Measurements from ENCODE around the gene HOXD12.

HOXD12 gene, protein sequence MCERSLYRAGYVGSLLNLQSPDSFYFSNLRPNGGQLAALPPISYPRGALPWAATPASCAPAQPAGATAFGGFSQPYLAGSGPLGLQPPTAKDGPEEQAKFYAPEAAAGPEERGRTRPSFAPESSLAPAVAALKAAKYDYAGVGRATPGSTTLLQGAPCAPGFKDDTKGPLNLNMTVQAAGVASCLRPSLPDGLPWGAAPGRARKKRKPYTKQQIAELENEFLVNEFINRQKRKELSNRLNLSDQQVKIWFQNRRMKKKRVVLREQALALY

DNA sequence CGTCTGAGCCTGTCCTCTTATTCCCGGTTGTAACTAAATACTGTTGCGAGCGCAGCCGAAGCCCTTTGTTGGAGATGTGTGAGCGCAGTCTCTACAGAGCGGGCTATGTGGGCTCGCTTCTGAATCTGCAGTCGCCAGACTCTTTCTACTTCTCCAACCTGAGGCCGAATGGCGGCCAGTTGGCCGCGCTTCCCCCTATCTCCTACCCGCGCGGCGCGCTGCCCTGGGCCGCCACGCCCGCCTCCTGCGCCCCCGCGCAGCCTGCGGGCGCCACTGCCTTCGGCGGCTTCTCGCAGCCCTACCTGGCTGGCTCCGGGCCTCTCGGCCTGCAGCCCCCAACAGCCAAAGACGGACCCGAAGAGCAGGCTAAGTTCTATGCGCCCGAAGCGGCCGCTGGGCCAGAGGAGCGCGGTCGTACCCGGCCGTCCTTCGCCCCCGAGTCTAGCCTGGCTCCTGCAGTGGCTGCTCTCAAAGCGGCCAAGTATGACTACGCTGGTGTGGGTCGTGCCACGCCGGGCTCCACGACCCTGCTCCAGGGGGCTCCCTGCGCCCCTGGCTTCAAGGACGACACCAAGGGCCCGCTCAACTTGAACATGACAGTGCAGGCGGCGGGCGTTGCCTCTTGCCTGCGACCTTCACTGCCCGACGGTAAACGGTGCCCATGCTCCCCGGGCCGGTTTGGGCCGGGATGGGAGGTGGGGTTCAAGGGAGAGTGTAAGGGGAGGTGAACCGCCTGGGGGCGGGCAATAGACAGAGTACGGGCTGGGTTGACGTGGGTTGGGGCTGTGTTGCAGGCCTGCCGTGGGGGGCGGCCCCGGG, at the start of gene HOXD12:
TSS of gene HOXD12 (plus strand) at position 68 of the 819 bp plus-strand sequence. CDS start at position 75, 7 bp downstream.
- DNase-seq (ENCODE audit: low read depth): no peak

DNA sequence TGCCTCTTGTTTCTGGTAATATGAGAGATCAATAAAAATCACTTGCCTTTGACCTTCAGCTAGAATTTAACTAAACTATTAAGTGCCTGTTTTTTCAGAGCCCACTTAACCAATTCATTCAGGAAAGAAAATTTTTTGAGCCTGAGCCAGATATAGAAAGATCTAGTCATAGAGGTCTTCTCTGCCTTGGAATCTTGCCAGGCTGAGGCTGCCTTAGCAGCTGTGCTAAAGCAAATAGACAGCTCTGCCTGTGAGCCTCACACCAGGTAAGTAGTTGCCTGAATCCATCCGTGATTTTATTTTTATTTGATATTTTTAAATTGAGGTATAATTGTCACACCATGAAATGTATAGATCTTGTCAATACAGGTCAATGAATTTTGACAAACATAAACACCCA, 43.2 kb upstream of the HOXD12 start:
- DNase-seq (ENCODE audit: low read depth): no peak

- no peak for DNase-seq (ENCODE audit: low read depth)
These were observed 35.6 kb upstream of the HOXD12 start for GRCh38 chr2:176063958-176064357.

DNA sequence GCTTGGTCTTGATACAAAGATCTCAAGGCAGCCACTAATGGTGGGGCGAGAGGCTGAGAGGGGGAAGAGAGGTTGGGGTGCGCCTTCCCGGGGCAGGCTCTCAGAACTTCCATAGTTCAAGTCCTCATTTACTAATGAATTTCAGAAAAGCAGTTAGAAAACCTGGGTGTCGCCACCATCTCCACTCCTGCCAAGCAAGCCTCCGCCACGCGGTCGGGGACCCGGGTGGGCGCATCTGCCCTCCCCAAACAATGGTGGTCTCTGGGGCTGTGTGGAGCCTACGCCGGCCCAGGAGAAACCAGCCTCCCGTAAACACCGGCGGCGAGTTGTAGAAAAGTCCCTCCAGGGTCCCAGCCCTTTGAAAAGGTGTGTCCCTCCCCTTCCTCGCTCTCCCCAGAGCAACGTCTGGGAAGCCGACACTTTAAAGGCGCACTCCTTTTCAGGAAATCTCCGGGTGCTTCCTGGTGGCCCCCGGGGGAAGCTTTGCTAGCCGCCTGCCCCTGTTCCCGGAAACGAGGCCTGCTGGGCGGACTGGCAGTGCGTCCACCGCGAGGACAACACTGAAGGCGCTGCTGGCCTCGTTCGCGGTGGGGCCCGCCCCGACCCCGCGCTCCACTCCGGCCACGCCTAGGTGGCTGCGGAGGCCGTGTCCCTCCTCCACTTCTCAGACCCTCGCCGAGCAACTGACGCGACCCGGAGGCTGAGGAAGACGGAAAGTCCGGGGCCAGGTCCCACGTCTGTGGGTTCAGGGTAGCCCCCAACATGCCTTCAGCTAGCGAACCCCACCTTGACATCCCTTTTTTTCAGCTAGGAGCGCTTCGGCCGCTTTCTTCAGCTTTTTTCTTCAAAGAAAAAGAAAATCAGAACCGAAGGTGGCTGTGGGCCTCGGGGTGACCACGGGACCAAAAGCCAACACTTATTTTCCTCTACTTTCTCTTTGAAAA, 32.7 kb upstream of the HOXD12 start:
- DNase-seq (ENCODE audit: low read depth): no peak

- DNase-seq (ENCODE audit: low read depth): no peak
These were observed 31.8 kb upstream of the HOXD12 start for GRCh38 chr2:176067589-176068418.

GRCh38 chr2:176068419-176068832, 31.2 kb upstream of the HOXD12 start:
- DNase-seq (ENCODE audit: low read depth): no peak

- no peak for DNase-seq (ENCODE audit: low read depth)
These were observed 28.0 kb upstream of the HOXD12 start for GRCh38 chr2:176071330-176072291.

DNA sequence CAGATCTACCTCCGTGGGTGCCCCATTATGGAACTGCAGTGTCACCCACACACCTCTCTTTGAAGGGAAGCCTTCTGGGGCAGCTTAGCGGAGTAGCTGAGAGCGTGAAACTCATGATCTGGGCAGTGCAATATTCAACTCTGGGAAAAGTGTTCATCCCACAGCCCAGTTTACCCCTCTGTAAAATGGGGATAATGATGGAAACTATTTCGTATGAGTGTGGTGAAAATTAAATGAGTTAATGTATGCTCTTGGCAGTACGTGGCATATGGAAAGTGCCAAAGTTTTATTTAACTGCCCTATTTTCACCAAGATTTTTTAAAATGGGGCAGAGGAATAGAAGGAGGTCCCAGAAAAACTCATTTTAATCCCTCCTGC, 27.3 kb upstream of the HOXD12 start:
- DNase-seq (ENCODE audit: low read depth): no peak

GRCh38 chr2:176072951-176073904, 26.4 kb upstream of the HOXD12 start:
- DNase-seq (ENCODE audit: low read depth): no peak

DNA sequence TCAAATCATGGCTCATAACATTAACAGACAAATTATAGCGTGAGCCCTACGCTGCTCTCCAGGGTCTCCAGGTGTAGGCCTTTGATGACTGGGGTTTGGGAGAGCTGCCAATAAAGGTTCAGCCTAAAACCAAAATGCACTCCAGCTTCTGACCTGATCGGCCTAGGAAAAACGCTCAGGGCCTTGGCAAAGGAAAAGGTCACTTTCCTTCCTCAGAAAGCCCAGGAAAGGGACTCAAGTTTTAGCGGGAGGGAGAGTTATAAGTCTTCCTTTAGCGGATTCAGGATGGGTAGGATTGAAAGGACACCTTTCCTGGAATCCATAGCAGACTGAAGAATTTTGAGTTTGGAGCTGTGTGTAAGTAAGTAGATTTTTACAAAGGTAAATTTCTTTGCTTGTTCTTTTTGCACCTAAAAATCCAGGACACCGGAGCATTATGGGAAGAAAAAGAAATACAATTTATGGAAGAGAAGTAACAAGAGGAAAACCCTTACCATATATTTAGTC, 24.6 kb upstream of the HOXD12 start:
- DNase-seq (ENCODE audit: low read depth): no peak

DNA sequence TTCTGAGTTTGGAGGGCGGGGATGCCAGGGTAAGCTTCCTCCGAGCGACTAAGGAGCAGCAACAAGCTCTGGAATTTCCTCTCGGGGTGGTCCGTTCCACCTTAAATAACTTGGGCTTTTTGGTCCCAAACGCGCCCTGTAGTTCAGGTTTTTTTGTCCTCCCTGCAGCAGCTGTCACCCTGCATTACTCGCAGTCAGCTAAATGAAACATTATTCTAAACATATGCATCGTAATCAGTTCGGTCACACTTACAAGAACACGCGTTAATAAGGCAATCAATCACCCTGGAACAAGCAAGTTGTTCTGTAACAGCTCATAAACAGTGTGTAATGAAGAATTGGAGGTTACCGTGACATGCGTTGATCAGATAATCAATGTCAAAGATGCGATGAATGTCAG, 24.1 kb upstream of the HOXD12 start:
- no peak for DNase-seq (ENCODE audit: low read depth)

DNA sequence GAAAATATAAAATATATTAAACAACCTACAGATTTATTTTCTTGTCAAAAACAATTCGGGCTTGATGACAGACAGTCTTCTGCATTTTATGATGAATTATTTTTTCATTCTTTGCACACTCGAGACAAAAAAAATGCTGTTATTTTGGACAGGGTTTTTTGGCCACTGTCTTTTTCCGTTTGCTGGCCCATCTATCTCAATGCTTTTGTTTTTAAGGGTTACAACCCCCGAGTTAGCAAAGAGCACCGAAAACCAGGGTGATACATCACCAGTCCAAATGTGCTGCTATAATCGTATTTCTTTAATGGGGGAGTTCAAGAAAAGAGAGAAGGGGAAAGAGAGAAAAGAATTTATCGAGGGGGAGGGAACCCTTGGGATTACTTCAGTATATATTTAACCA, 23.5 kb upstream of the HOXD12 start:
- DNase-seq (ENCODE audit: low read depth): no peak

GRCh38 chr2:176076796-176077195, 22.8 kb upstream of the HOXD12 start:
- DNase-seq (ENCODE audit: low read depth): no peak

DNA sequence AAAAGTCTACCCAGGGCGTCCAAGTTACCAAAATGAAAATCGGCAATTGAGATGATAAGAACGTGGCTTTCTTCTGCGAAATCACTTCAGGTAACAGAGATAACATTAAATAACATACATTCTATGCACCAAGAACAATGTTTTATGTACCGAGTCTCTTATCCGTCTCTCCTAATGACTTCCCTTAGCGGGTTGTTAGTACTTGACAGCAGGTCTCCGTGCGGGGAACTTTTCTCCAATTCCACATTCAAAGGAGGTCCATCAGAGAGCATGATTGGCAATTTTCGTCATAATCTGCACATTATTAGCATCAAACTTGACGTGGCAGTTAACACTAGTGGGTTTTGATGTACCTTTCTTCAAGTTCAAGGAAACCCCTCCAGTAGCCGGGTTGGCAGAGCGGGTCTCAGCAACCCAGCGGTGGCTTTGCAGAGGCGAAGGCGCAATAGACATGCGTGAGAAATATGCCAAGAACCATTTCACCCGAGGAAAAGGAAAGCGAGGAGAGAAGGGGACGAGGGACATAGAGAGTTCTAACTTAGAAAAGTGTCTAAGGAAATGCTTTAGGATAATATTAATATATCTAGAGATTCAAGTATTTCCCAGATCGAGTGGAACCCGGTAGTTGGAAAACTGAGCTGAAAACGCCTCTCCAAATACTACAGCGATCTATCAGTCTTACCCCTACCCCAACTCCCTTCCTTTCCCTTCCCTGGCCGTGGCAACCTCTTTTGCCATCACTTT, 20.9 kb upstream of the HOXD12 start:
- no peak for DNase-seq (ENCODE audit: low read depth)

GRCh38 chr2:176079285-176079830, 20.2 kb upstream of the HOXD12 start:
- DNase-seq (ENCODE audit: low read depth): no peak

- DNase-seq (ENCODE audit: low read depth): no peak
These were observed 19.6 kb upstream of the HOXD12 start for GRCh38 chr2:176079831-176080539.
